ACC112 (cell line): ENCODE measurements around the gene HNRNPA3.
"Not testable (repeated sequence)": the region's sequence is repeated elsewhere in the genome, so short reads cannot be mapped to it uniquely, and the experiment has no call there.

Experiments
- H2AFZ ChIP-seq: fragments of 200-600 bp; sonication (generic); one replicate; pipeline ENCODE4 v1.6.0; 2017; ENCODE audit warnings: antibody characterized with exemption, low read length; ENCODE audit not compliant: unreplicated experiment
- H3K27ac ChIP-seq: fragments of 200-600 bp; sonication (generic); 2 replicates; pipeline ENCODE4 v1.5.1; 2014; ENCODE audit warnings: low read depth, mild to moderate bottlenecking, antibody characterized with exemption, low read length, moderate library complexity
- H3K27me3 ChIP-seq: fragments of 200-600 bp; sonication (generic); 2 replicates; pipeline ENCODE4 v1.6.1; 2014; ENCODE audit warnings: mild to moderate bottlenecking, antibody characterized with exemption, low read length, moderate library complexity, mixed read lengths; ENCODE audit not compliant: insufficient read depth
- H3K36me3 ChIP-seq: fragments of 200-600 bp; sonication (generic); 2 replicates; pipeline ENCODE4 v1.6.1; 2016; ENCODE audit warnings: mild to moderate bottlenecking, antibody characterized with exemption, low read length, moderate library complexity, mixed read lengths; ENCODE audit not compliant: insufficient read depth
- H3K4me1 ChIP-seq: fragments of 200-600 bp; sonication (generic); one replicate; pipeline ENCODE4 v1.6.1; 2016; ENCODE audit warnings: low read length, mixed read lengths; ENCODE audit not compliant: insufficient read depth, unreplicated experiment, control insufficient read depth
- H3K4me3 ChIP-seq: fragments of 200-600 bp; sonication (generic); 2 replicates; pipeline ENCODE4 v1.5.1; 2014; ENCODE audit warnings: mild to moderate bottlenecking, low read depth, low read length
- H3K79me2 ChIP-seq: fragments of 200-600 bp; sonication (generic); one replicate; pipeline ENCODE4 v1.6.0; 2016; ENCODE audit warnings: low read length; ENCODE audit not compliant: control insufficient read depth, unreplicated experiment, insufficient read depth

HNRNPA3 gene

GRCh38 chr2:177217247-177217843 is 4.8 kb downstream of the HNRNPA3 start:
- no peak overlapping the region for H3K27ac ChIP-seq
- H2AFZ ChIP-seq, result no peak overlapping the region
- peaks cover 64% of the 10 kb centered on the region for H3K36me3 ChIP-seq
- H3K79me2 ChIP-seq, result peaks cover 63% of the 10 kb centered on the region
- peaks cover 37% of the 10 kb centered on the region for H3K4me1 ChIP-seq
- H3K27me3 ChIP-seq, result no peaks in the 10 kb centered on the region
- no peak overlapping the region for H3K4me3 ChIP-seq

- not testable (repeated sequence) for H3K4me3 ChIP-seq, H3K27me3 ChIP-seq, H3K27ac ChIP-seq, H2AFZ ChIP-seq
- Histone ChIP-seq H3K4me1 (peaks cover 30% of the 10 kb centered on the region), H3K36me3 (peaks cover 60% of the 10 kb centered on the region), H3K79me2 (peaks cover 46% of the 10 kb centered on the region)
These were observed 7.2 kb downstream of the HNRNPA3 start for GRCh38 chr2:177219787-177220186.

GRCh38 chr2:177221534-177221933 is 8.9 kb downstream of the HNRNPA3 start:
- no peak overlapping the region for H2AFZ ChIP-seq
- peaks cover 28% of the 10 kb centered on the region for H3K79me2 ChIP-seq
- peaks cover 47% of the 10 kb centered on the region for H3K36me3 ChIP-seq
- H3K27ac ChIP-seq, result no peak overlapping the region
- H3K4me1 ChIP-seq, result peaks cover 14% of the 10 kb centered on the region
- no peak overlapping the region for H3K4me3 ChIP-seq
- no peaks in the 10 kb centered on the region for H3K27me3 ChIP-seq

DNA sequence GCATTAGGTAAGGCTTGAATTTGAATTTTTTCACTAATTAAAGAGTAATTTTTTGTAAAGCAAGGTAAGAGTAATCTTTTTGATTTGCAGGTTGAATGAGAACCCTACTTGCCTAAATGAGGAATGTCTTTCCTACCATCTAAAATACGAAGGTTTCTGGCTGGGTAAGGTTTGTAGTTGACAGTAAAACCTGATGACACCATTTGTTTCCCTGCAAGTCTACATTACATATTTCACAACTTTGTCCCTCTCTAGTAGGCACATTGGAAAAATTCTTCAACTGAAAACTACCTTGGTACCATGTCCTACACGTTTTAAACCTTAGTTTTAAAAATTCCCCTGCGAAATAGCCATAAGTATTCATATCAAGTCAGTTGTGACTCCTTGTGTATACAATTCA is 9.4 kb downstream of the HNRNPA3 start:
- no peak overlapping the region for H3K4me3 ChIP-seq
- peaks cover 24% of the 10 kb centered on the region for H3K79me2 ChIP-seq
- H3K36me3 ChIP-seq, result peaks cover 45% of the 10 kb centered on the region
- H3K27me3 ChIP-seq, result no peaks in the 10 kb centered on the region
- H3K27ac ChIP-seq, result no peak overlapping the region
- peaks cover 13% of the 10 kb centered on the region for H3K4me1 ChIP-seq
- H2AFZ ChIP-seq, result no peak overlapping the region

- not testable (repeated sequence) for H2AFZ ChIP-seq, H3K27me3 ChIP-seq, H3K4me1 ChIP-seq, H3K4me3 ChIP-seq
- H3K36me3 ChIP-seq, result peaks cover 33% of the 10 kb centered on the region
- H3K79me2 ChIP-seq, result peaks cover 11% of the 10 kb centered on the region
- peak overlapping the region; percentile 42; the same call in 1 of the 2 replicates for H3K27ac ChIP-seq
These were observed 10.8 kb downstream of the HNRNPA3 start for GRCh38 chr2:177223436-177223835.

DNA sequence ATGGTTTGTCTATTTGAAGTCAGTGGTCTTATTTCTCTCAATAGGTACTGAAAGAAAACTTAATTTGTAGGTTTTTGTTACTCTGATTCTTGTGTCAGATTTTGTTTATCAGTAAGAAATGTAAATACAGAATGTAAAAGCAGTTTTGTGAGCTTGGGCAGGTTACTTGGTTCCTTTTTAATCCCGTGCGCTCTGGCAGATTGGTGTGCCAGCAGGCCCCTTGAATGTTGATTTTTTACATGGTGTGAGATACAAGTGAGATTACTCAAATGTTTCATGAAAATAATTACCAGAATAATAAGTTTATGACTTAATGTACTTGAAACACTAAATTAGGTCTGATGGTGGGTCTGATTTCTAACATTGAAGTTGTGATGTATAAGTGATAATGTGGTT is 13.4 kb downstream of the HNRNPA3 start:
- Histone ChIP-seq H3K36me3 (peaks cover 41% of the 10 kb centered on the region), H3K4me1 (peaks cover 4% of the 10 kb centered on the region), H3K27me3 (no peaks in the 10 kb centered on the region), H3K4me3 (no peak overlapping the region), H3K27ac (peak overlapping the region; percentile 15; the same call in 1 of the 2 replicates), H2AFZ (no peak overlapping the region), H3K79me2 (no peaks in the 10 kb centered on the region)

DNA sequence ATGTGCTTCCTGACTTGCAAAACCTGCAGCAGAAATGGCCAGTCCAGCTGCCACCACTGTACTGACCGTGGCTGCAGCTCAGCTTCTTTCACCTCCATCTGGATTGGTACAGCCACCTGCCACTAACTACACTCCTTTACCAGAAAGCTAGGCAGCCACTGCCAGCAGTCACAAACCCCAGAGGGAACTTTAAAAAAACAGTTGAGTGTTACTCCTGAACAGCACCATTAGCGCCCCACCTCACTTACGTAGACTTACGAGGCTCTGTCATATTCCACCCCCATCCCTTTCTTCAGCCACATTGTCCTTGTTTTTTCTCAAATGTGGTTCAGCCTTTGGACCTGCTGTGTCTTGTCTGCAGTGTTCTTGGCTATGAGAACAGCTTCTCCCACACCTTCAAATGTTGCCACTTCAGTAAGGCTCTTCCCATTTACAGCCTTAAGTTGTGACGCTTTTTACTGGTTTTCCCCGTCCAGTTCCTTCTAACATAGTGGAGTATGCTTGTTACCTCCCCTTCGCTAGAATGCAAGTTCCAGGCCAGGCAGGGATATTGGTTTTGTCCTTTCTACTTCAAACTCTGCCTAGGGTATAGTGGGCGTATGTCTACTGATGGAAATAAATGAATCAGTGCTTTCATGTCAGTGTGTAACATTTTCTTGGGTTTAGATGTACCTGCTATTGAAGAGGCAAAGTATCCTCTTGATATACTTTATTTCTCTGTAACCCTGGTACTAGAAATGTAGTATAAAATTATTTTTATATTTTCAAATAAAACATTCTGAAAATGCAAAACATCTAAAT is 17.0 kb downstream of the HNRNPA3 start:
- Histone ChIP-seq H3K4me3 (no peak overlapping the region), H3K4me1 (peaks cover 4% of the 10 kb centered on the region), H2AFZ (no peak overlapping the region), H3K27ac (peak overlapping the region; percentile 2; the same call in 1 of the 2 replicates), H3K79me2 (peaks cover 24% of the 10 kb centered on the region), H3K36me3 (peaks cover 57% of the 10 kb centered on the region), H3K27me3 (no peaks in the 10 kb centered on the region)

- Histone ChIP-seq H3K27ac (no peak overlapping the region), H3K79me2 (peaks cover 39% of the 10 kb centered on the region), H3K36me3 (peaks cover 57% of the 10 kb centered on the region), H3K4me3 (no peak overlapping the region), H2AFZ (no peak overlapping the region), H3K27me3 (no peaks in the 10 kb centered on the region), H3K4me1 (peaks cover 4% of the 10 kb centered on the region)
These were observed 18.7 kb downstream of the HNRNPA3 start for GRCh38 chr2:177231270-177231669.

DNA sequence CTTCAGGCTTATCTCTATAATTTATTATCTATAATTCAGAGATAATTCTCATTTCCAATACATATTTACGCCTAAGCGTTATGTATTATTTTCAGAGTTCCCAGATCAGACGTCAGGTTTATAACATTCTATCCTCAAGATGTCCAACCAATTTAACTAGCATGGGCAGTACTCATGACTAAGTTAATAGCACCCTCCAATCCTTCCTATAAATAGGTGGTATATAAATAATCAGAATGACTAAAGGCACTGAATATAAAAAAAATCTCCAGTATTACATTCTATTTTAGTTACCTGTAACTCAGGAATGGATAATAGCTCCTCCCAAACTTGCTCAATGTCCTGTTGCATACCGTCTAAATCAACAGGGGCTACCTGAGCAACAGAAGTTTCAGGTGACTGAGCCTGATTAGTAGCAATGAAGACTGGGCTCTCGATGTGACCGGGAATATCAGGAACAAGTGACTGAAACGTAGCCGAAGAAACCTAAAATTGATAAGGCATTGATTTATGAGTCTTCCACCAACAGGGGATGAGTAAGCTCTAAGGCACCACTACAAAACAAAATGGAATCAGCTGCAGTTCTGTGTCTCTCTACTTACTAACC is 19.6 kb downstream of the HNRNPA3 start:
- Histone ChIP-seq H3K36me3 (peaks cover 57% of the 10 kb centered on the region), H3K79me2 (peaks cover 48% of the 10 kb centered on the region), H3K27ac (no peak overlapping the region), H3K4me1 (peaks cover 7% of the 10 kb centered on the region), H3K4me3 (no peak overlapping the region), H3K27me3 (no peaks in the 10 kb centered on the region), H2AFZ (no peak overlapping the region)

DNA sequence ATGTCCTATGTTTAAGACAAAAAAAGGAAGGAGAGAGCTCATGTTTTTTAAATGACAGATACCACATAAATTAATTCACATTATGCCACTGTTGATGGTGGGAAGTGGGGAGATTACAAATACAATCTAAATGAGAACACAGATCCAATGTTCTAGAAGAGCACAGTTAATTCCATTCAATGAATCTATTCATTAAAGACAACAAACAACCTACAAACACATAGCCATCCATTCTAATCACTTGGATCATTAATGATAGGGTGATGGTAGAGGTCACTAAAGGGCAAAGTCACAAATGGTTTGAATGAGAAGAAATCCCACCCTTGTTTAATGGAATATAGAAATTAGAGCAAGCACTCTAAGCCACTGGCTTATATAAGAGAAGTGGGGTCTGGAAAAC is 21.7 kb downstream of the HNRNPA3 start:
- Histone ChIP-seq H3K4me1 (peaks cover 13% of the 10 kb centered on the region), H3K4me3 (no peak overlapping the region), H2AFZ (no peak overlapping the region), H3K36me3 (peaks cover 50% of the 10 kb centered on the region), H3K27me3 (no peaks in the 10 kb centered on the region), H3K79me2 (peaks cover 69% of the 10 kb centered on the region), H3K27ac (no peak overlapping the region)
